BLaER1 (cell line): ENCODE results near the gene SPDYC.
A peak's percentile ranks its signal among the peaks of the same experiment; 100 is the strongest.
"Not testable (repeated sequence)": the region's sequence is repeated elsewhere in the genome, so short reads cannot be mapped to it uniquely, and the experiment has no call there.

Experiments used
- H3K27ac ChIP-seq: shearing (Covaris generic); formaldehyde crosslinking; 2 replicates; pipeline ENCODE4 v1.8.1; 2022
- H3K27me3 ChIP-seq: shearing (Covaris generic); formaldehyde crosslinking; 2 replicates; pipeline ENCODE4 v1.8.1; 2022
- H3K36me3 ChIP-seq: shearing (Covaris generic); formaldehyde crosslinking; 2 replicates; pipeline ENCODE4 v1.8.1; 2022
- H3K4me1 ChIP-seq: shearing (Covaris generic); formaldehyde crosslinking; 2 replicates; pipeline ENCODE4 v1.8.1; 2022
- H3K4me2 ChIP-seq: shearing (Covaris generic); formaldehyde crosslinking; 2 replicates; pipeline ENCODE4 v1.8.1; 2022
- H3K4me3 ChIP-seq: shearing (Covaris generic); formaldehyde crosslinking; 2 replicates; pipeline ENCODE4 v1.8.1; 2022
- H3K9ac ChIP-seq: shearing (Covaris generic); formaldehyde crosslinking; 2 replicates; pipeline ENCODE4 v1.8.1; 2022
- H3K9me3 ChIP-seq: shearing (Covaris generic); formaldehyde crosslinking; 2 replicates; pipeline ENCODE4 v1.8.1; 2022
- H4K20me1 ChIP-seq: shearing (Covaris generic); formaldehyde crosslinking; 2 replicates; pipeline ENCODE4 v1.8.1; 2022
- Cebpa-rat ChIP-seq: shearing (Covaris generic); IDR thresholded peaks from 2 replicates; pipeline ENCODE4 v1.8.1; 2022

SPDYC gene

GRCh38 chr11:65134240-65134951 is 35.6 kb upstream of the SPDYC start, which contains the start of gene SYVN1:
SYVN1 (minus strand) TSS chr11:65134519; CDS start chr11:65133601, 918 bp downstream.
- Histone ChIP-seq H3K27me3 (no peaks in the 10 kb centered on the region), H3K27ac (peak within 1 kb of the TSS; percentile 99), H3K4me1 (peaks cover 65% of the 10 kb centered on the region), H3K9ac (peak within 1 kb of the TSS; percentile 98), H3K36me3 (peaks cover 38% of the 10 kb centered on the region), H3K4me2 (peak within 1 kb of the TSS; percentile 99), H3K9me3 (no peaks in the 10 kb centered on the region), H3K4me3 (peak within 1 kb of the TSS; percentile 99), H4K20me1 (peaks cover 17% of the 10 kb centered on the region)
- TF ChIP-seq Cebpa-rat: no peak

GRCh38 chr11:65134952-65135632 is 34.9 kb upstream of the SPDYC start:
- TF ChIP-seq Cebpa-rat: no peak
- Histone ChIP-seq H3K27ac (peak overlapping the region; percentile 99), H3K4me2 (peak overlapping the region; percentile 99), H3K4me1 (peaks cover 58% of the 10 kb centered on the region), H3K4me3 (peak overlapping the region; percentile 99), H3K27me3 (no peaks in the 10 kb centered on the region), H4K20me1 (peaks cover 10% of the 10 kb centered on the region), H3K9ac (peak overlapping the region; percentile 98), H3K9me3 (no peaks in the 10 kb centered on the region), H3K36me3 (peaks cover 31% of the 10 kb centered on the region)

GRCh38 chr11:65135633-65136145 is 34.3 kb upstream of the SPDYC start:
- Histone ChIP-seq H3K27me3 (no peaks in the 10 kb centered on the region), H3K27ac (peak overlapping the region; percentile 99), H3K4me2 (peak overlapping the region; percentile 99), H3K9me3 (no peaks in the 10 kb centered on the region), H3K36me3 (peaks cover 26% of the 10 kb centered on the region), H3K4me1 (peaks cover 52% of the 10 kb centered on the region), H4K20me1 (peaks cover 7% of the 10 kb centered on the region), H3K9ac (peak overlapping the region; percentile 98), H3K4me3 (peak overlapping the region; percentile 99)
- TF ChIP-seq Cebpa-rat: no peak

GRCh38 chr11:65136515-65137096 is 33.4 kb upstream of the SPDYC start:
- no peak for TF ChIP-seq Cebpa-rat
- no peaks in the 10 kb centered on the region for H3K27me3 ChIP-seq
- H3K27ac ChIP-seq: no peak overlapping the region
- H3K4me2 ChIP-seq: peak overlapping the region; percentile 99; the same call in 1 of the 2 replicates
- peaks cover 7% of the 10 kb centered on the region; the same call in 1 of the 2 replicates for H4K20me1 ChIP-seq
- no peak overlapping the region for H3K4me3 ChIP-seq
- H3K9ac ChIP-seq: no peak overlapping the region
- peaks cover 50% of the 10 kb centered on the region for H3K4me1 ChIP-seq
- H3K36me3 ChIP-seq: peaks cover 17% of the 10 kb centered on the region
- H3K9me3 ChIP-seq: no peaks in the 10 kb centered on the region

- Histone ChIP-seq H3K27me3 (no peaks in the 10 kb centered on the region), H4K20me1 (no peaks in the 10 kb centered on the region), H3K27ac (peak overlapping the region; percentile 33), H3K9ac (peak overlapping the region; percentile 13; the same call in 1 of the 2 replicates), H3K9me3 (peaks cover 12% of the 10 kb centered on the region), H3K36me3 (no peaks in the 10 kb centered on the region), H3K4me2 (peak overlapping the region; percentile 72), H3K4me1 (peaks cover 55% of the 10 kb centered on the region), H3K4me3 (peak overlapping the region; percentile 21; the same call in 1 of the 2 replicates)
- TF ChIP-seq Cebpa-rat: 0 out of 2 replicates have a peak, but pooled peaks have one; percentile 49
Observed at GRCh38 chr11:65141896-65142494, 28.0 kb upstream of the SPDYC start.

- H3K27me3 ChIP-seq: no peaks in the 10 kb centered on the region
- no peak overlapping the region for H3K9ac ChIP-seq
- H3K4me2 ChIP-seq: no peak overlapping the region
- H3K9me3 ChIP-seq: peaks cover 18% of the 10 kb centered on the region
- no peaks in the 10 kb centered on the region for H3K36me3 ChIP-seq
- TF ChIP-seq Cebpa-rat: no peak
- peaks cover 54% of the 10 kb centered on the region for H3K4me1 ChIP-seq
- H4K20me1 ChIP-seq: no peaks in the 10 kb centered on the region
- no peak overlapping the region for H3K4me3 ChIP-seq
- H3K27ac ChIP-seq: no peak overlapping the region
Observed at GRCh38 chr11:65147352-65148075, 22.5 kb upstream of the SPDYC start.

GRCh38 chr11:65148657-65149056 is 21.4 kb upstream of the SPDYC start:
- no peaks in the 10 kb centered on the region for H3K36me3 ChIP-seq
- H3K4me2 ChIP-seq: 0 out of 2 replicates have a peak overlapping the region, but pooled peaks have one; percentile 3
- TF ChIP-seq Cebpa-rat: no peak
- H3K4me3 ChIP-seq: no peak overlapping the region
- no peak overlapping the region for H3K27ac ChIP-seq
- no peaks in the 10 kb centered on the region for H3K27me3 ChIP-seq
- no peaks in the 10 kb centered on the region for H4K20me1 ChIP-seq
- H3K9me3 ChIP-seq: peaks cover 18% of the 10 kb centered on the region
- H3K9ac ChIP-seq: no peak overlapping the region
- peaks cover 43% of the 10 kb centered on the region for H3K4me1 ChIP-seq

- H3K27me3 ChIP-seq, H3K36me3 ChIP-seq, H3K9ac ChIP-seq, H3K4me3 ChIP-seq, H3K4me2 ChIP-seq, H3K27ac ChIP-seq, H4K20me1 ChIP-seq: not testable (repeated sequence)
- Histone ChIP-seq H3K9me3 (peaks cover 18% of the 10 kb centered on the region), H3K4me1 (peaks cover 39% of the 10 kb centered on the region)
Observed at GRCh38 chr11:65150131-65150508, 19.9 kb upstream of the SPDYC start.
